B cell (primary cell): Measurements from ENCODE around the gene DFFA.

Experiments used
- CTCF ChIP-seq: fragments of 200-600 bp; IDR thresholded peaks from one replicate; pipeline ENCODE4 v1.8.0; 2022; ENCODE audit warnings: antibody characterized with exemption, mild to moderate bottlenecking
- EZH2 ChIP-seq: IDR thresholded peaks from 2 replicates; pipeline ENCODE4 v1.6.1; 2012; ENCODE audit warnings: borderline replicate concordance, low read depth, mild to moderate bottlenecking, moderate library complexity, low read length; ENCODE audit not compliant: insufficient read depth, poor library complexity, severe bottlenecking

- TF ChIP-seq CTCF = no peak
- no peak for TF ChIP-seq EZH2
Observed at GRCh38 chr1:10495952-10496351, 23.6 kb upstream of the DFFA start.
